GM23338 (cell line): Measurements from ENCODE around the gene RCOR3.

ENCODE experiments used
- JUNB ChIP-seq: IDR thresholded peaks from one replicate; pipeline ENCODE4 v1.6.1; 2016; ENCODE audit warnings: antibody characterized with exemption; ENCODE audit not compliant: unreplicated experiment
- TF ChIP-seq, protein P1 (sequence below), 2 experiments: fragments of 200-600 bp in 1 of 2; sonication (generic) in 1 of 2; conservative IDR thresholded peaks; 2 replicates each; pipeline versions ENCODE4 v1.5.1 to v1.6.1; 2016 to 2017; ENCODE audit warnings: antibody characterized with exemption in 2 of 2, low read depth in 2 of 2, mild to moderate bottlenecking in 2 of 2, moderate library complexity in 1 of 2
- TF ChIP-seq, protein P2 (sequence below): IDR thresholded peaks from one replicate; pipeline ENCODE4 v1.6.1; 2018; ENCODE audit warnings: antibody characterized with exemption; ENCODE audit not compliant: unreplicated experiment

DNA sequence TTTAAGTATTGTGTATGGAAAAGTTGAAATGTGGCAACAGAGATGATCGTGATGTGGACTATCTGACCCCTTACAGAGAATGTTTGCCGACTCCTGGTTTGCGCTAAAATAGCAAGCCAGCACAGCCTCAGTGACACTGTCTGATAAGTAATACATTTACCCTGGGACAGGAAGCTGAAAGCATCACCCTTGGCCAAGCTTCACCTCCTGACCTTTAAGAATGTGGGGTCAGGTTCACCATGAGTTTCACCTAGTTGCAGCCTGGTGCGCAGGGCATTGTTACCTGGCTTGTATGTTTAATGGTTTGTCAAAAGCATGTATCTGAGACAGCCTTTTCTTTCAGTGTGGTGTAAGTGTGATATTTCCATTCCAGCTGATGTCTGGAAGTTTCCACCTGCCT is 96.7 kb downstream of the RCOR3 start:
- TF ChIP-seq JUNB, result no peak
- TF ChIP-seq, protein P1, sequence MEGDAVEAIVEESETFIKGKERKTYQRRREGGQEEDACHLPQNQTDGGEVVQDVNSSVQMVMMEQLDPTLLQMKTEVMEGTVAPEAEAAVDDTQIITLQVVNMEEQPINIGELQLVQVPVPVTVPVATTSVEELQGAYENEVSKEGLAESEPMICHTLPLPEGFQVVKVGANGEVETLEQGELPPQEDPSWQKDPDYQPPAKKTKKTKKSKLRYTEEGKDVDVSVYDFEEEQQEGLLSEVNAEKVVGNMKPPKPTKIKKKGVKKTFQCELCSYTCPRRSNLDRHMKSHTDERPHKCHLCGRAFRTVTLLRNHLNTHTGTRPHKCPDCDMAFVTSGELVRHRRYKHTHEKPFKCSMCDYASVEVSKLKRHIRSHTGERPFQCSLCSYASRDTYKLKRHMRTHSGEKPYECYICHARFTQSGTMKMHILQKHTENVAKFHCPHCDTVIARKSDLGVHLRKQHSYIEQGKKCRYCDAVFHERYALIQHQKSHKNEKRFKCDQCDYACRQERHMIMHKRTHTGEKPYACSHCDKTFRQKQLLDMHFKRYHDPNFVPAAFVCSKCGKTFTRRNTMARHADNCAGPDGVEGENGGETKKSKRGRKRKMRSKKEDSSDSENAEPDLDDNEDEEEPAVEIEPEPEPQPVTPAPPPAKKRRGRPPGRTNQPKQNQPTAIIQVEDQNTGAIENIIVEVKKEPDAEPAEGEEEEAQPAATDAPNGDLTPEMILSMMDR (conservative IDR thresholded peaks at IDR 0.05; ENCODE audit: low read depth in 2 of 2), result no peak
- TF ChIP-seq, protein P2, sequence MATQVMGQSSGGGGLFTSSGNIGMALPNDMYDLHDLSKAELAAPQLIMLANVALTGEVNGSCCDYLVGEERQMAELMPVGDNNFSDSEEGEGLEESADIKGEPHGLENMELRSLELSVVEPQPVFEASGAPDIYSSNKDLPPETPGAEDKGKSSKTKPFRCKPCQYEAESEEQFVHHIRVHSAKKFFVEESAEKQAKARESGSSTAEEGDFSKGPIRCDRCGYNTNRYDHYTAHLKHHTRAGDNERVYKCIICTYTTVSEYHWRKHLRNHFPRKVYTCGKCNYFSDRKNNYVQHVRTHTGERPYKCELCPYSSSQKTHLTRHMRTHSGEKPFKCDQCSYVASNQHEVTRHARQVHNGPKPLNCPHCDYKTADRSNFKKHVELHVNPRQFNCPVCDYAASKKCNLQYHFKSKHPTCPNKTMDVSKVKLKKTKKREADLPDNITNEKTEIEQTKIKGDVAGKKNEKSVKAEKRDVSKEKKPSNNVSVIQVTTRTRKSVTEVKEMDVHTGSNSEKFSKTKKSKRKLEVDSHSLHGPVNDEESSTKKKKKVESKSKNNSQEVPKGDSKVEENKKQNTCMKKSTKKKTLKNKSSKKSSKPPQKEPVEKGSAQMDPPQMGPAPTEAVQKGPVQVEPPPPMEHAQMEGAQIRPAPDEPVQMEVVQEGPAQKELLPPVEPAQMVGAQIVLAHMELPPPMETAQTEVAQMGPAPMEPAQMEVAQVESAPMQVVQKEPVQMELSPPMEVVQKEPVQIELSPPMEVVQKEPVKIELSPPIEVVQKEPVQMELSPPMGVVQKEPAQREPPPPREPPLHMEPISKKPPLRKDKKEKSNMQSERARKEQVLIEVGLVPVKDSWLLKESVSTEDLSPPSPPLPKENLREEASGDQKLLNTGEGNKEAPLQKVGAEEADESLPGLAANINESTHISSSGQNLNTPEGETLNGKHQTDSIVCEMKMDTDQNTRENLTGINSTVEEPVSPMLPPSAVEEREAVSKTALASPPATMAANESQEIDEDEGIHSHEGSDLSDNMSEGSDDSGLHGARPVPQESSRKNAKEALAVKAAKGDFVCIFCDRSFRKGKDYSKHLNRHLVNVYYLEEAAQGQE, result no peak
